Trophoblast cell (in vitro differentiated cells and primary cell): ENCODE data around the gene ZBTB49.
A peak's percentile ranks its signal among the peaks of the same experiment; 100 is the strongest.

Source experiments
- DNase-seq, 2 donors: peaks; one replicate each; pipeline ENCODE4 v3.0.0-alpha.2; 2016
- H2AFZ ChIP-seq: 2 replicates; pipeline ENCODE4 v1.6.1; 2013; ENCODE audit warnings: low read length, moderate library complexity, mild to moderate bottlenecking; ENCODE audit not compliant: insufficient read depth, poor library complexity
- H2AK5ac ChIP-seq: 2 replicates; pipeline ENCODE4 v1.6.1; 2013; ENCODE audit warnings: mild to moderate bottlenecking, low read length
- H2BK120ac ChIP-seq: 2 replicates; pipeline ENCODE4 v1.6.1; 2013; ENCODE audit warnings: low read length, mild to moderate bottlenecking, moderate library complexity; ENCODE audit not compliant: insufficient read depth, poor library complexity
- H2BK12ac ChIP-seq: 2 replicates; pipeline ENCODE4 v1.6.1; 2013; ENCODE audit warnings: mild to moderate bottlenecking, low read length, moderate library complexity
- H2BK5ac ChIP-seq: 2 replicates; pipeline ENCODE4 v1.6.1; 2013; ENCODE audit warnings: low read length, low read depth, moderate library complexity, mild to moderate bottlenecking; ENCODE audit not compliant: poor library complexity
- H3K14ac ChIP-seq: 2 replicates; pipeline ENCODE4 v1.6.1; 2013; ENCODE audit warnings: mild to moderate bottlenecking, low read length
- H3K18ac ChIP-seq: 2 replicates; pipeline ENCODE4 v1.6.1; 2013; ENCODE audit warnings: mild to moderate bottlenecking, low read length
- H3K23ac ChIP-seq: 2 replicates; pipeline ENCODE4 v1.6.1; 2013; ENCODE audit warnings: low read length
- H3K27ac ChIP-seq: 2 replicates; pipeline ENCODE4 v1.5.1; 2013; ENCODE audit warnings: low read depth, mild to moderate bottlenecking, inconsistent platforms, low read length, moderate library complexity
- H3K27me3 ChIP-seq: 2 replicates; pipeline ENCODE4 v1.6.1; 2013; ENCODE audit warnings: inconsistent platforms, mild to moderate bottlenecking, low read length, moderate library complexity; ENCODE audit not compliant: insufficient read depth
- H3K36me3 ChIP-seq, 2 experiments: 1 replicate in 1 of 2; 2 replicates in 1 of 2; pipeline ENCODE4 v1.6.1; 2013; ENCODE audit warnings: low read length in 2 of 2, mild to moderate bottlenecking in 2 of 2, moderate library complexity in 1 of 2; ENCODE audit not compliant: insufficient read depth in 2 of 2, control insufficient read depth in 1 of 2
- H3K4ac ChIP-seq: 2 replicates; pipeline ENCODE4 v1.6.1; 2013; ENCODE audit warnings: low read depth, mild to moderate bottlenecking, low read length, moderate library complexity
- H3K4me1 ChIP-seq, 2 experiments: 1 replicate in 1 of 2; 2 replicates in 1 of 2; pipeline ENCODE4 v1.6.1; 2013; ENCODE audit warnings: low read length in 2 of 2, mild to moderate bottlenecking in 2 of 2, moderate library complexity in 1 of 2; ENCODE audit not compliant: insufficient read depth in 2 of 2, control insufficient read depth in 1 of 2
- H3K4me2 ChIP-seq: 2 replicates; pipeline ENCODE4 v1.6.1; 2013; ENCODE audit warnings: inconsistent platforms, mild to moderate bottlenecking, low read length, moderate library complexity
- H3K4me3 ChIP-seq: 2 replicates; pipeline ENCODE4 v1.5.1; 2013; ENCODE audit warnings: mild to moderate bottlenecking, low read depth, low read length, inconsistent platforms
- H3K79me1 ChIP-seq: one replicate; pipeline ENCODE4 v1.6.1; 2013; ENCODE audit warnings: low read length
- H3K79me2 ChIP-seq: 2 replicates; pipeline ENCODE4 v1.6.1; 2013; ENCODE audit warnings: low read length, mild to moderate bottlenecking; ENCODE audit not compliant: control insufficient read depth, insufficient read depth, poor library complexity
- H3K9ac ChIP-seq: 2 replicates; pipeline ENCODE4 v1.6.1; 2013; ENCODE audit warnings: mild to moderate bottlenecking, low read length
- H3K9me3 ChIP-seq: 2 replicates; pipeline ENCODE4 v1.6.1; 2013; ENCODE audit warnings: low read depth, mild to moderate bottlenecking, control low read depth, inconsistent platforms, low read length; ENCODE audit not compliant: insufficient read depth
- H4K12ac ChIP-seq: 2 replicates; pipeline ENCODE4 v1.6.1; 2013; ENCODE audit warnings: low read depth, mild to moderate bottlenecking, low read length, moderate library complexity
- H4K8ac ChIP-seq: 2 replicates; pipeline ENCODE4 v1.6.1; 2013; ENCODE audit warnings: low read depth, mild to moderate bottlenecking, low read length, moderate library complexity
- H4K91ac ChIP-seq: one replicate; pipeline ENCODE4 v1.6.1; 2013; ENCODE audit warnings: low read depth, mild to moderate bottlenecking, low read length, moderate library complexity
- WGBS: extraction: QIAGEN DNeasy Blood & Tissue Kit; methylation state at CpG from one replicate; pipeline ENCODE4 v1.1.7; 2013; ENCODE audit warnings: missing lambda C conversion rate; ENCODE audit not compliant: insufficient read length, insufficient coverage; ENCODE audit errors: extremely low coverage; 5-methylcytosine and 5-hydroxymethylcytosine counted together

Gene ZBTB49

DNA sequence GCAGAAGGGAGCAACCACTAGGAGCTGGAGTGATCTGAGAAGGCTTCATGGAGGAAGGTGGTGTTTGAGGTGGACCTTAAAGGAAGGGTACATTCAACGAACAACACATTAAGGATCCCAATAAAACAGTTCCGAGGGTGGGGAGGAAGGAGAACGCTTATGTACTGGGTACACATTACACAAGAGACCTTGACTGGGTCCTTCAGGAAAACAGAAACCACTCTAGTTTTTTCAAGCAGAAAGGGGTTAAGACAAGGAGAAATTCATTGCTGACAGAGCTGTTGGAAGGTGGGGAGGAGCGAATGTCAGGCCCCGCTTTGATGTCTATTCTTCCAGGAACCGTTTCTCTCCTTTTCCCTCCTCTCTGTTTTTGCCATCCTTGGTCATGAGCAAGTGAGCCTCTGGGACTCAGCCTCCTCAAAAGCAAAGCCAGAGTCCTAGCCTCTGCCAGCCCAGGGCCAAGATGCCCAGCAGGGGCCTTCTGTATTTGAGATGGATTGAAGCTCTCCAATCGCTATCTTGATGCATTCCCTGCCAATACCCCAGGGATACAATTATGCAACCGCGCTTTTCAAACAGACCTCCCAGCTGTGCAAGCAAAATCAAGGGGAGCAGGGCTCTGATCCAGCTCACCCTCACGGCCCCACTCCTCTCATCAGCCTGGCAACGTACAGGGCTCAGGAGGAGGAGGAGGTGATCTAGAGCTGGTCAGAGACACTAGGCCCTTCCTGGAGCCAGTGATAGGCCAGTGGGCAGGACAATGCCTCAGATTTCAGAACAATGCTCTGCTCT, 48.4 kb downstream of the ZBTB49 start:
- H2BK5ac ChIP-seq = no peak overlapping the region
- peak overlapping the region; percentile 19 for H3K4me3 ChIP-seq
- no peak overlapping the region for H2AK5ac ChIP-seq
- no peak overlapping the region for H2BK12ac ChIP-seq
- H2AFZ ChIP-seq = no peak overlapping the region
- WGBS = no CpG with 5 or more reads among the region's 11 CpGs
- no peak for DNase-seq
- peaks cover 3% of the 10 kb centered on the region for H3K9me3 ChIP-seq
- no peaks in the 10 kb centered on the region for H3K27me3 ChIP-seq
- H4K12ac ChIP-seq = no peak overlapping the region
- H3K23ac ChIP-seq = no peak overlapping the region
- no peak overlapping the region for H3K14ac ChIP-seq
- H3K79me2 ChIP-seq = no peaks in the 10 kb centered on the region
- H3K79me1 ChIP-seq = no peaks in the 10 kb centered on the region
- H4K91ac ChIP-seq = no peak overlapping the region
- H3K27ac ChIP-seq = no peak overlapping the region
- no peak overlapping the region for H3K9ac ChIP-seq
- H3K36me3 ChIP-seq = no peaks in the 10 kb centered on the region
- no peak overlapping the region for H3K4me2 ChIP-seq
- H2BK120ac ChIP-seq = no peak overlapping the region
- H3K18ac ChIP-seq = no peak overlapping the region
- no peak overlapping the region for H3K4ac ChIP-seq
- H3K4me1 ChIP-seq = no peaks in the 10 kb centered on the region
- no peak overlapping the region for H4K8ac ChIP-seq

- Histone ChIP-seq H4K12ac (no peak overlapping the region), H3K4ac (no peak overlapping the region), H3K14ac (no peak overlapping the region), H3K9me3 (no peaks in the 10 kb centered on the region), H2AK5ac (no peak overlapping the region), H3K36me3 (no peaks in the 10 kb centered on the region), H3K18ac (no peak overlapping the region), H3K79me2 (no peaks in the 10 kb centered on the region), H2BK12ac (no peak overlapping the region), H2BK5ac (no peak overlapping the region), H3K4me1 (no peaks in the 10 kb centered on the region), H4K91ac (no peak overlapping the region), H3K9ac (no peak overlapping the region), H3K23ac (no peak overlapping the region), H2AFZ (no peak overlapping the region), H3K4me3 (no peak overlapping the region), H4K8ac (no peak overlapping the region), H3K27ac (no peak overlapping the region), H3K27me3 (no peaks in the 10 kb centered on the region), H3K79me1 (no peaks in the 10 kb centered on the region), H2BK120ac (no peak overlapping the region), H3K4me2 (no peak overlapping the region)
- DNase-seq = no peak
- no CpG with 5 or more reads among the region's 21 CpGs for WGBS
These were observed 49.5 kb downstream of the ZBTB49 start for GRCh38 chr4:4339504-4340085.

GRCh38 chr4:4341861-4342650, 52.0 kb downstream of the ZBTB49 start:
- no peak overlapping the region for H2AFZ ChIP-seq
- no peaks in the 10 kb centered on the region for H3K4me1 ChIP-seq
- no peaks in the 10 kb centered on the region for H3K79me2 ChIP-seq
- H3K36me3 ChIP-seq = no peaks in the 10 kb centered on the region
- no peaks in the 10 kb centered on the region for H3K27me3 ChIP-seq
- H3K4ac ChIP-seq = no peak overlapping the region
- H2BK120ac ChIP-seq = no peak overlapping the region
- no peak for DNase-seq
- H3K9me3 ChIP-seq = no peaks in the 10 kb centered on the region
- H3K23ac ChIP-seq = no peak overlapping the region
- no peak overlapping the region for H3K4me2 ChIP-seq
- no peak overlapping the region for H3K14ac ChIP-seq
- H3K27ac ChIP-seq = no peak overlapping the region
- no peak overlapping the region for H4K12ac ChIP-seq
- no peaks in the 10 kb centered on the region for H3K79me1 ChIP-seq
- no peak overlapping the region for H2BK5ac ChIP-seq
- no CpG with 5 or more reads among the region's 9 CpGs for WGBS
- no peak overlapping the region for H2AK5ac ChIP-seq
- no peak overlapping the region for H3K9ac ChIP-seq
- no peak overlapping the region for H4K8ac ChIP-seq
- H3K4me3 ChIP-seq = no peak overlapping the region
- H3K18ac ChIP-seq = no peak overlapping the region
- H4K91ac ChIP-seq = no peak overlapping the region
- H2BK12ac ChIP-seq = no peak overlapping the region

DNA sequence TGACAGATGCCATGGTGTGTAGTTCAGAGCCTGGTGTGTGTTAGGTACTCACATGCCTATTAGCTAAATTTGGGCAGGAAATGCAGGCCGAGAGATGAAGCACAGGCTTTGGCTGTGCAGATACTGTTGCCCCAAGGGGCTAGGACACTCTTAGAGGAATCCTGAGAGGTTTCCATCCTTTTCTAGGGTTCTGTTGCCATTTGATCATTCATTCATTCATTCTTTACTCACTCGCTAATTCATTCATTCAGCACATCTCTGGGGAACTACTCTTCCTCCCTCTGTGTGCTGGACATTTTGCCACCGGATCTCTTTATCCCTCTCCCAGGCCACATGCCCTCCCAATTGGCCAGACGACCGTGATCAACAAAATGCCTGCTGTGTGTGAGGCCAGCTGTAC, 53.0 kb downstream of the ZBTB49 start:
- no peak for DNase-seq
- Histone ChIP-seq H3K23ac (no peak overlapping the region), H3K27me3 (no peaks in the 10 kb centered on the region), H2AFZ (no peak overlapping the region), H3K18ac (no peak overlapping the region), H3K4ac (no peak overlapping the region), H4K8ac (no peak overlapping the region), H3K9me3 (no peaks in the 10 kb centered on the region), H3K9ac (no peak overlapping the region), H4K91ac (no peak overlapping the region), H3K14ac (no peak overlapping the region), H3K36me3 (no peaks in the 10 kb centered on the region), H3K4me2 (no peak overlapping the region), H3K79me1 (no peaks in the 10 kb centered on the region), H3K4me1 (no peaks in the 10 kb centered on the region), H2AK5ac (no peak overlapping the region), H2BK12ac (no peak overlapping the region), H3K27ac (no peak overlapping the region), H2BK120ac (no peak overlapping the region), H4K12ac (no peak overlapping the region), H3K4me3 (no peak overlapping the region), H3K79me2 (no peaks in the 10 kb centered on the region), H2BK5ac (no peak overlapping the region)
- WGBS = no CpG with 5 or more reads among the region's 5 CpGs
